ENCODE results near the gene SLC15A5. TPM values are rescaled to one million over a fixed set of nuclear protein-coding genes. Genes with fewer than 3 reads are reported as not detected.

Gene SLC15A5
- polyA plus RNA-seq, 1 of the 3 experiments (the other 2 are of a cell fraction), result not detected

DNA sequence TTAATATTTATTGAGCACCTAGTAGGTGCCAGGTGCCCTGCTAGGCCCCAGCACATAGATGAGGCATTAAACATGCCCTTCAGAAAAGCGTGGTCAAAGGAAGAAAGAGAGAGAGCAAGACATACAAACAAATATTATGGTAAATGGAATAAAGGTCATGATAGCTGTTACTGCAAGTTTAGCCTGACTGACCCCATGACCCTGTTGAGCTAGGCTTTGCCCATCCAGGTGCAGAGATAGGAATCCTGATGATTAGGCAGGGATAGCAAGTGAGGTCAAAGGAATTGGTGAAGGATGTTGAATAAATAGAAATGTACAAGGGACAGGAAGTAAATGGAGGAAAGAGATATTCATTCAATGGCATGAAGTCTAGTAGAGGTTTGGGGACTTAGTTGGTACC, 33.4 kb upstream of the SLC15A5 start:
- Histone ChIP-seq H3K9ac (no peak overlapping the region), H3F3A (replicated peaks; ENCODE audit: insufficient read depth) (no peaks in the 10 kb centered on the region), H3K79me2 (ENCODE audit: insufficient read depth) (no peaks in the 10 kb centered on the region), H4K20me1 (ENCODE audit: insufficient read depth) (no peaks in the 10 kb centered on the region), H3K9me3 (no peaks in the 10 kb centered on the region), H3K27ac (ENCODE audit: low read depth in 2 of 2, low read length in 1 of 2) (no peak overlapping the region), H3K9me2 (no peaks in the 10 kb centered on the region), H3K27me3 (ENCODE audit: insufficient read depth) (no peaks in the 10 kb centered on the region), H3K4me1 (ENCODE audit: control insufficient read depth in 1 of 2, insufficient read depth in 2 of 2, low read depth in 1 of 2, low read length in 1 of 2) (no peaks in the 10 kb centered on the region), H3K4me2 (no peak overlapping the region), H3K36me3 (replicated peaks in 1 of 2; ENCODE audit: control insufficient read depth in 1 of 2, insufficient read depth in 2 of 2, low read length in 1 of 2) (no peaks in the 10 kb centered on the region), H2AFZ (ENCODE audit: low read depth) (no peak overlapping the region), H3K4me3 (ENCODE audit: low read depth in 2 of 2, low read length in 1 of 2) (no peak overlapping the region; a peak in 1 of 4 replicates)
- 0% methylated on average over 1 of the region's 1 CpG for WGBS (ENCODE audit: low lambda C conversion rate)
- no peak for DNase-seq
- ChIA-PET CTCF (no interaction called here), POLR2A (no interaction called here)
- TF ChIP-seq, protein P1, sequence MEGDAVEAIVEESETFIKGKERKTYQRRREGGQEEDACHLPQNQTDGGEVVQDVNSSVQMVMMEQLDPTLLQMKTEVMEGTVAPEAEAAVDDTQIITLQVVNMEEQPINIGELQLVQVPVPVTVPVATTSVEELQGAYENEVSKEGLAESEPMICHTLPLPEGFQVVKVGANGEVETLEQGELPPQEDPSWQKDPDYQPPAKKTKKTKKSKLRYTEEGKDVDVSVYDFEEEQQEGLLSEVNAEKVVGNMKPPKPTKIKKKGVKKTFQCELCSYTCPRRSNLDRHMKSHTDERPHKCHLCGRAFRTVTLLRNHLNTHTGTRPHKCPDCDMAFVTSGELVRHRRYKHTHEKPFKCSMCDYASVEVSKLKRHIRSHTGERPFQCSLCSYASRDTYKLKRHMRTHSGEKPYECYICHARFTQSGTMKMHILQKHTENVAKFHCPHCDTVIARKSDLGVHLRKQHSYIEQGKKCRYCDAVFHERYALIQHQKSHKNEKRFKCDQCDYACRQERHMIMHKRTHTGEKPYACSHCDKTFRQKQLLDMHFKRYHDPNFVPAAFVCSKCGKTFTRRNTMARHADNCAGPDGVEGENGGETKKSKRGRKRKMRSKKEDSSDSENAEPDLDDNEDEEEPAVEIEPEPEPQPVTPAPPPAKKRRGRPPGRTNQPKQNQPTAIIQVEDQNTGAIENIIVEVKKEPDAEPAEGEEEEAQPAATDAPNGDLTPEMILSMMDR (IDR thresholded peaks at IDR 0.05), result no peak
- TF ChIP-seq NRF1 (IDR thresholded peaks at IDR 0.05; ENCODE audit: low read depth, low read length) (no peak), TEAD4 (IDR thresholded peaks at IDR 0.05; ENCODE audit: borderline replicate concordance, insufficient read depth) (no peak), FOXM1 (IDR thresholded peaks at IDR 0.05; ENCODE audit: low read depth) (no peak), FOSL2 (IDR thresholded peaks at IDR 0.05; ENCODE audit: borderline replicate concordance, low read depth) (no peak), EP300 (IDR thresholded peaks at IDR 0.05; ENCODE audit: borderline replicate concordance in 1 of 2, low read depth in 1 of 2, low read length in 1 of 2) (no peak)
- TF ChIP-seq, protein P2, sequence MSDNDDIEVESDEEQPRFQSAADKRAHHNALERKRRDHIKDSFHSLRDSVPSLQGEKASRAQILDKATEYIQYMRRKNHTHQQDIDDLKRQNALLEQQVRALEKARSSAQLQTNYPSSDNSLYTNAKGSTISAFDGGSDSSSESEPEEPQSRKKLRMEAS (IDR thresholded peaks at IDR 0.05; ENCODE audit: low read depth), result no peak

DNA sequence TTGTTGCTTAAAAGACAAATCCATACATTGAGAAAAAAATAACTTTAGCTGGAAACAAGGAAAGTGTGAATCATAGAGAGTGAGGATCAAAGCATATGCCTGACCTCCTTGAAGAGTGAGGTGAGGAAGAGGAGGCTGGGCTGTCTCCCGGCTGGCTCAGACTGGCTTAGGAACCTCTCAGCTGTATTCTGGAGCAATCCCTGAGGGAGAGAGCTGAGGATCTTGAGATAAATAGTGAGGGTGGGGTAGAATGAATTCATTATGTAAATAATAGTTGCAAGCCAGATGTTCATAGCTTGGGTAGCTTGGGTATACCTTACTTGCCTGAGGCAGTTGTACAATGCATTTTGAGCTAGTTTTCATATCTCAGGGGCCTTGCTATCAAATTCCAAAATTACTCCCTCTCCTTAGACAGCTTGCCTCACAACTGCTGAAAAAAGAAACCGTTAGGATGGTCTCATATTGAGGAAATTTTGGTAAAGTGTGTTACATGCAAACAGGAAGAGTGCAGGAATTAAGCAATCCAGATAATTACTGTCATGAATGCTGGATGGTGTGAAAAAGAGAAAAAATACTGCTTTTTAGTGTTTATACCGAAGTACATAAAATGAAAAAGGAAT, 30.5 kb upstream of the SLC15A5 start:
- Histone ChIP-seq H2AFZ (ENCODE audit: low read depth) (no peak overlapping the region), H3K4me1 (ENCODE audit: control insufficient read depth in 1 of 2, insufficient read depth in 2 of 2, low read depth in 1 of 2, low read length in 1 of 2) (no peaks in the 10 kb centered on the region; a peak in 1 of 4 replicates), H3K4me2 (no peak overlapping the region), H3K36me3 (replicated peaks in 1 of 2; ENCODE audit: control insufficient read depth in 1 of 2, insufficient read depth in 2 of 2, low read length in 1 of 2) (no peaks in the 10 kb centered on the region), H3K9ac (no peak overlapping the region), H3K27me3 (ENCODE audit: insufficient read depth) (no peaks in the 10 kb centered on the region), H3K79me2 (ENCODE audit: insufficient read depth) (no peaks in the 10 kb centered on the region), H3K4me3 (ENCODE audit: low read depth in 2 of 2, low read length in 1 of 2) (no peak overlapping the region), H3K27ac (ENCODE audit: low read depth in 2 of 2, low read length in 1 of 2) (no peak overlapping the region), H3F3A (replicated peaks; ENCODE audit: insufficient read depth) (no peaks in the 10 kb centered on the region), H3K9me3 (no peaks in the 10 kb centered on the region), H3K9me2 (no peaks in the 10 kb centered on the region), H4K20me1 (ENCODE audit: insufficient read depth) (no peaks in the 10 kb centered on the region)
- under 1% methylated on average over 3 of the region's 3 CpGs for WGBS (ENCODE audit: low lambda C conversion rate)
- DNase-seq, result no peak
- CTCF ChIA-PET, result interaction anchor here (1.0 kb wide), 1 partner anchor 1334 kb away, joined by 3 read pairs; no protein-coding TSS in a partner anchor
- POLR2A ChIA-PET, result no interaction called here
- TF ChIP-seq, protein P3, sequence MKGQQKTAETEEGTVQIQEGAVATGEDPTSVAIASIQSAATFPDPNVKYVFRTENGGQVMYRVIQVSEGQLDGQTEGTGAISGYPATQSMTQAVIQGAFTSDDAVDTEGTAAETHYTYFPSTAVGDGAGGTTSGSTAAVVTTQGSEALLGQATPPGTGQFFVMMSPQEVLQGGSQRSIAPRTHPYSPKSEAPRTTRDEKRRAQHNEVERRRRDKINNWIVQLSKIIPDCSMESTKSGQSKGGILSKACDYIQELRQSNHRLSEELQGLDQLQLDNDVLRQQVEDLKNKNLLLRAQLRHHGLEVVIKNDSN (IDR thresholded peaks at IDR 0.05; ENCODE audit: borderline replicate concordance, low read depth), result no peak
- TF ChIP-seq, protein P4, sequence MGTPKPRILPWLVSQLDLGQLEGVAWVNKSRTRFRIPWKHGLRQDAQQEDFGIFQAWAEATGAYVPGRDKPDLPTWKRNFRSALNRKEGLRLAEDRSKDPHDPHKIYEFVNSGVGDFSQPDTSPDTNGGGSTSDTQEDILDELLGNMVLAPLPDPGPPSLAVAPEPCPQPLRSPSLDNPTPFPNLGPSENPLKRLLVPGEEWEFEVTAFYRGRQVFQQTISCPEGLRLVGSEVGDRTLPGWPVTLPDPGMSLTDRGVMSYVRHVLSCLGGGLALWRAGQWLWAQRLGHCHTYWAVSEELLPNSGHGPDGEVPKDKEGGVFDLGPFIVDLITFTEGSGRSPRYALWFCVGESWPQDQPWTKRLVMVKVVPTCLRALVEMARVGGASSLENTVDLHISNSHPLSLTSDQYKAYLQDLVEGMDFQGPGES (IDR thresholded peaks at IDR 0.05; ENCODE audit: low read depth, low read length), result no peak
- TF ChIP-seq TEAD4 (IDR thresholded peaks at IDR 0.05; ENCODE audit: borderline replicate concordance, insufficient read depth) (no peak), ELF1 (IDR thresholded peaks at IDR 0.05) (no peak), EP300 (IDR thresholded peaks at IDR 0.05; ENCODE audit: borderline replicate concordance in 1 of 2, low read depth in 1 of 2, low read length in 1 of 2) (no peak), RCOR1 (IDR thresholded peaks at IDR 0.05; ENCODE audit: low read length) (no peak), GABPA (IDR thresholded peaks at IDR 0.05; ENCODE audit: low read depth) (no peak), GATA2 (CRISPR knock-in tag; IDR thresholded peaks at IDR 0.05) (no peak)
- TF ChIP-seq, protein P2 (IDR thresholded peaks at IDR 0.05; ENCODE audit: low read depth), result no peak
